Measurements from ENCODE around the gene FMO3.

- TF ChIP-seq CTCF (IDR thresholded peaks at IDR 0.05; ENCODE audit: low read depth, low read length): no peak
- no peak for TF ChIP-seq EZH2phosphoT487 (IDR thresholded peaks at IDR 0.05; ENCODE audit: low read depth)
These were observed 35.8 kb downstream of the FMO3 start for GRCh38 chr1:171126504-171126903.

Measured in OCI-LY3 (cell line).